Caco-2 (cell line): ENCODE measurements around the gene RAB24. TPM values are rescaled to one million over a fixed set of nuclear protein-coding genes. Genes with fewer than 3 reads are reported as not detected.

Experiments
- BruUV-seq: library from RNA; stranded (reverse); fragments of 400-500 nt; replicated peaks from 2 replicates; lab custom pipeline; 2021; lab: Mats Ljungman, UMichigan
- CTCF ChIA-PET: fragments of 300-600 bp; sonication (Branson Sonifier 250); formaldehyde crosslinking; loops from one replicate; lab custom pipeline; 2022; ENCODE audit warnings: antibody characterized with exemption; lab: Charles Lee
- POLR2A ChIA-PET: fragments of 300-600 bp; sonication (Branson Sonifier 250); formaldehyde crosslinking; loops from one replicate; lab custom pipeline; 2022; ENCODE audit warnings: antibody characterized with exemption; lab: Charles Lee
- DNase-seq, 2 experiments: peaks; one replicate each; pipeline versions ENCODE4 v3.0.0 to v3.0.0-alpha.2; 2020 to 2022
- H3K27me3 ChIP-seq: replicated peaks from 2 replicates; pipeline ENCODE4 v1.6.0; 2011; ENCODE audit warnings: low read length; ENCODE audit not compliant: control insufficient read depth, insufficient read depth
- H3K36me3 ChIP-seq: 2 replicates; pipeline ENCODE4 v1.5.1; 2011; ENCODE audit warnings: low read length; ENCODE audit not compliant: control insufficient read depth, insufficient read depth
- H3K4me1 ChIP-seq: fragments of 250-450 bp; sonication (Bioruptor Pico); 2 replicates; pipeline ENCODE4 v1.5.1; 2020; ENCODE audit warnings: mild to moderate bottlenecking
- H3K4me3 ChIP-seq: 2 replicates; pipeline ENCODE4 v1.5.1; 2011; ENCODE audit warnings: low read depth, mild to moderate bottlenecking, control low read depth, low read length
- H3K9me3 ChIP-seq: fragments of 250-450 bp; sonication (Bioruptor Pico); 2 replicates; pipeline ENCODE4 v1.5.1; 2020; ENCODE audit warnings: mild to moderate bottlenecking, moderate library complexity
- H3K27ac Mint-ChIP-seq: one replicate; pipeline ENCODE4 v1.8.0; 2022; ENCODE audit warnings: mixed read lengths; ENCODE audit not compliant: unreplicated experiment
- H3K27me3 Mint-ChIP-seq: one replicate; pipeline ENCODE4 v1.8.0; 2022; ENCODE audit warnings: mixed read lengths; ENCODE audit not compliant: insufficient read depth, unreplicated experiment
- H3K36me3 Mint-ChIP-seq: one replicate; pipeline ENCODE4 v1.8.0; 2022; ENCODE audit warnings: mild to moderate bottlenecking, mixed read lengths; ENCODE audit not compliant: insufficient read depth, unreplicated experiment
- H3K4me1 Mint-ChIP-seq: one replicate; pipeline ENCODE4 v1.8.0; 2022; ENCODE audit warnings: low read depth, mixed read lengths; ENCODE audit not compliant: unreplicated experiment
- H3K4me3 Mint-ChIP-seq: one replicate; pipeline ENCODE4 v1.8.0; 2022; ENCODE audit warnings: mild to moderate bottlenecking, moderate library complexity, mixed read lengths; ENCODE audit not compliant: unreplicated experiment
- H3K9me3 Mint-ChIP-seq: one replicate; pipeline ENCODE4 v1.8.0; 2022; ENCODE audit warnings: mixed read lengths; ENCODE audit not compliant: unreplicated experiment
- CTCF ChIP-seq, 2 experiments: fragments of 200-600 bp in 1 of 2; IDR thresholded peaks; 1 replicate in 1 of 2; 2 replicates in 1 of 2; pipeline versions ENCODE4 v1.5.1 to v1.8.0; 2011 to 2022; ENCODE audit warnings: antibody characterized with exemption in 1 of 2, control low read depth in 1 of 2, inconsistent platforms in 1 of 2, low read depth in 1 of 2, low read length in 1 of 2, mild to moderate bottlenecking in 1 of 2, moderate library complexity in 1 of 2; ENCODE audit not compliant: insufficient read depth in 1 of 2, severe bottlenecking in 1 of 2, unreplicated experiment in 1 of 2
- intact Hi-C: fragments of 100-400 bp; cut with micrococcal nuclease; formaldehyde crosslinking; loops from one replicate; pipeline ENCODE4 v1.10.0; 2022; ENCODE audit not compliant: unreplicated experiment
- total RNA-seq: library from RNA; stranded (reverse); gene quantifications from 2 replicates; pipeline ENCODE4 v1.2.3, GENCODE V29; 2022

Gene RAB24
- total RNA-seq, 1 experiment from 2014 or later = 29.9 TPM

DNA sequence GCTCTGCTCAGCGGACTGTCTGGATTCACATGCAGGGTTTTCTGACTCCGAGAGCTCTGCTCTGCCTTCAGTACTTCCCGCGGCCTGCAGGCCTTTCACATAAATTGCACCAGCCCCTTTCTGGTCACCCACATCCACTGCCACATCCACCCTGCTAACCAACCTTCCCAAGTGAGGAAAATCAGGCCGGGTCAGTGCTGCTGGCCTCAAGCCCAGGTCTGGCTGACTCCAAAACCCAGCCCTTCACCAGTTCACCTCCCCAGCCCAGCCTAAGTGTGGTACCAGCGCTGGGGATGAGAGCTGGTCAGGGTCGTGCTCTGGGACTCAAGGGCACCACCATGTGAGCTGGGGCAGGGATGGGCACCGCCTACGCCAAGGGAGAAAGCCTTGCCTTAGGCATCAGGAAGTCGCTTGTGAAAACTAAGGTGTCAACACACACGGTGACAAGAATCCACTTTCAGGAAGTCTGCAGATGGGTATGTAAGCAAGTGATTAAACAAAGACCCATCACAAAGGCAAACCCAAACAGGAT, 35.7 kb upstream of the RAB24 start:
- Mint-ChIP-seq H3K27me3 (no peaks in the 10 kb centered on the region), H3K4me1 (peaks cover 11% of the 10 kb centered on the region), H3K36me3 (peaks cover 66% of the 10 kb centered on the region), H3K4me3 (no peak overlapping the region), H3K27ac (no peak overlapping the region), H3K9me3 (no peaks in the 10 kb centered on the region)
- ChIA-PET CTCF (no interaction called here), POLR2A (no interaction called here)
- no peak for TF ChIP-seq CTCF (IDR thresholded peaks at IDR 0.05; ENCODE audit: insufficient read depth in 1 of 2, low read depth in 1 of 2, low read length in 1 of 2, severe bottlenecking in 1 of 2, unreplicated experiment in 1 of 2)
- H3K4me3 ChIP-seq = no peak overlapping the region
- no peaks in the 10 kb centered on the region for H3K4me1 ChIP-seq
- BruUV-seq = no TSS peak
- DNase-seq = no peak
- intact Hi-C loops = no loop called here
- peaks cover 1% of the 10 kb centered on the region; the same call in 1 of the 2 replicates for H3K36me3 ChIP-seq
- H3K9me3 ChIP-seq = no peaks in the 10 kb centered on the region
- H3K27me3 ChIP-seq = no peaks in the 10 kb centered on the region

DNA sequence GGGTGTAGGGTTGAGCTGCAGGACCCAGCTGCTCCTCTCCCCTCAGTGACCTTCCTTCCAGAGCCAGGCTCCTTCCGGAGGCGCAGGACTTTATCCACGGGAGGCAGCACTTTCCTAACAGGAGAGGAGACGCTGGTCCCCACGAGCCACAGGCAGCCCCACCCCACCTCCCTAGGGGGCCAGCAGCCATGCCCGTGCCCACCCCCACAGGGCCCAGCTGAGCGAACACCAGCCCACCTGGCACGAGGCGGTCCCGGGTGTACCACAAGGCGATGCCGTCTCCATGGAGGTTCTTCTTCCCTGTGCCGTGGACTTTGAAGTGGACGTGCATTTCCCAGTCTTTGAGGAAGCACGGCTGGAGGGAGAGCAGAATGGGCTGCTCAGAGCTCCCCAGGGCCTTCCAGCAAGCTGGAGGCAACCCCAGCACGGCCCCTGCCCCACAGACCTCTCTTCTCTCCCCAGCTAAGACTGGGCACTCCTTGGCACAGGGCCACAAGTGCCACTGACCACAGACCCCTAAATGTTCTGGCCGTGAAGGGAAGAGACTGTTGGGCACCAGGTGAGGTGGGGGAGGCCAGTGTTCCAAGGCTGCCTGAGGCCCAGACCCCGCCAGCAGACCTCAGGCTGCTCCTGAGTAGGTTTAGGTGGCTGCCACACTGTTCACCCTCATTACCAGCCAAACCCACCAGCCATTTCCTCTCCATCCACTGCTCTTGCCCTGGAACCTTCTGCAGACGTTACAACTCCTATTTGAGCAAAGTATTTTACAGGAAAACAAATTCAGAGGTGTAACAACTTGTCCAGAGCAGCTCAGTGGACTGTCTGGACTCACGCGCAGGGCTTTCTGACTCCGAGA, 35.0 kb upstream of the RAB24 start:
- TF ChIP-seq CTCF (IDR thresholded peaks at IDR 0.05; ENCODE audit: insufficient read depth in 1 of 2, low read depth in 1 of 2, low read length in 1 of 2, severe bottlenecking in 1 of 2, unreplicated experiment in 1 of 2) = no peak
- Histone ChIP-seq H3K4me3 (no peak overlapping the region), H3K9me3 (no peaks in the 10 kb centered on the region), H3K4me1 (no peaks in the 10 kb centered on the region), H3K27me3 (no peaks in the 10 kb centered on the region), H3K36me3 (peaks cover 1% of the 10 kb centered on the region; the same call in 1 of the 2 replicates)
- peaks cover 11% of the 10 kb centered on the region for H3K4me1 Mint-ChIP-seq
- H3K4me3 Mint-ChIP-seq = no peak overlapping the region
- no peaks in the 10 kb centered on the region for H3K27me3 Mint-ChIP-seq
- peaks cover 70% of the 10 kb centered on the region for H3K36me3 Mint-ChIP-seq
- intact Hi-C loops = no loop called here
- no peak for DNase-seq
- no peaks in the 10 kb centered on the region for H3K9me3 Mint-ChIP-seq
- ChIA-PET CTCF (no interaction called here), POLR2A (no interaction called here)
- BruUV-seq = no TSS peak
- no peak overlapping the region for H3K27ac Mint-ChIP-seq

GRCh38 chr5:177336603-177337494, 33.3 kb upstream of the RAB24 start:
- Histone ChIP-seq H3K27me3 (no peaks in the 10 kb centered on the region), H3K36me3 (peaks cover 1% of the 10 kb centered on the region; the same call in 1 of the 2 replicates), H3K9me3 (no peaks in the 10 kb centered on the region), H3K4me3 (no peak overlapping the region), H3K4me1 (no peaks in the 10 kb centered on the region)
- peaks cover 11% of the 10 kb centered on the region for H3K4me1 Mint-ChIP-seq
- H3K36me3 Mint-ChIP-seq = peaks cover 71% of the 10 kb centered on the region
- POLR2A ChIA-PET = interaction anchor here (1.0 kb wide), 1 partner anchor 15 kb away, joined by 4 read pairs; no protein-coding TSS in a partner anchor
- CTCF ChIA-PET = interaction anchor here (0.6 to 1.1 kb wide), 5 partner anchors 11 to 37 kb away, joined by 3 to 8 read pairs (median 4); no protein-coding TSS in a partner anchor
- no TSS peak for BruUV-seq
- no peak overlapping the region for H3K4me3 Mint-ChIP-seq
- no peak for TF ChIP-seq CTCF (IDR thresholded peaks at IDR 0.05; ENCODE audit: insufficient read depth in 1 of 2, low read depth in 1 of 2, low read length in 1 of 2, severe bottlenecking in 1 of 2, unreplicated experiment in 1 of 2)
- peak overlapping the region; percentile 41 for H3K27ac Mint-ChIP-seq
- no peaks in the 10 kb centered on the region for H3K9me3 Mint-ChIP-seq
- no peak for DNase-seq
- H3K27me3 Mint-ChIP-seq = no peaks in the 10 kb centered on the region
- intact Hi-C loops = loop anchor here (1.0 kb wide), 2 partner anchors 19 to 223 kb away; no protein-coding TSS in a partner anchor
